HepG2 (cell line): ENCODE data around the gene KRTCAP3. TPM values are rescaled to one million over a fixed set of nuclear protein-coding genes. Genes with fewer than 3 reads are reported as not detected.

Experiments
- ATF3 ChIP-seq: sonication (generic); formaldehyde crosslinking; IDR thresholded peaks from 2 replicates; pipeline ENCODE4 v1.4.0; 2020; ENCODE audit warnings: missing genetic modification reagents
- ETS1 ChIP-seq: sonication (generic); formaldehyde crosslinking; IDR thresholded peaks from 2 replicates; pipeline ENCODE4 v1.4.0; 2020; ENCODE audit warnings: missing genetic modification reagents
- ETV6 ChIP-seq: sonication (generic); formaldehyde crosslinking; conservative IDR thresholded peaks from 2 replicates; pipeline ENCODE4 v1.4.0; 2020; ENCODE audit warnings: missing genetic modification reagents
- HOXA9 ChIP-seq: sonication (generic); formaldehyde crosslinking; IDR thresholded peaks from 2 replicates; pipeline ENCODE4 v1.8.1; 2022; ENCODE audit warnings: missing genetic modification reagents, mild to moderate bottlenecking, moderate library complexity, borderline replicate concordance
- KMT2B ChIP-seq: IDR thresholded peaks from 2 replicates; pipeline ENCODE4 v1.6.1; 2016; ENCODE audit warnings: missing genetic modification reagents, missing compliant biosample characterization
- POGZ ChIP-seq: sonication (generic); formaldehyde crosslinking; IDR thresholded peaks from 2 replicates; pipeline ENCODE4 v1.4.0; 2020; ENCODE audit warnings: mild to moderate bottlenecking, missing genetic modification reagents
- PPARG ChIP-seq: conservative IDR thresholded peaks from 2 replicates; pipeline ENCODE4 v1.6.1; 2016; ENCODE audit warnings: missing biosample characterization, missing genetic modification reagents
- SMAD9 ChIP-seq: sonication (generic); formaldehyde crosslinking; IDR thresholded peaks from 2 replicates; pipeline ENCODE4 v1.5.1; 2020; ENCODE audit warnings: mild to moderate bottlenecking, missing genetic modification reagents
- TAF1 ChIP-seq: sonication (generic); formaldehyde crosslinking; IDR thresholded peaks from 2 replicates; pipeline ENCODE4 v1.4.0; 2020; ENCODE audit warnings: missing genetic modification reagents
- TFDP1 ChIP-seq: IDR thresholded peaks from 2 replicates; pipeline ENCODE4 v1.6.1; 2016; ENCODE audit warnings: missing compliant biosample characterization, missing genetic modification reagents, borderline replicate concordance
- TSC22D2 ChIP-seq: sonication (generic); formaldehyde crosslinking; IDR thresholded peaks from 2 replicates; pipeline ENCODE4 v1.5.1; 2020; ENCODE audit warnings: missing genetic modification reagents, mild to moderate bottlenecking, borderline replicate concordance
- ZBTB38 ChIP-seq: sonication (generic); formaldehyde crosslinking; IDR thresholded peaks from 2 replicates; pipeline ENCODE4 v1.5.1; 2020; ENCODE audit warnings: mild to moderate bottlenecking, missing genetic modification reagents
- ZBTB43 ChIP-seq: sonication (generic); formaldehyde crosslinking; conservative IDR thresholded peaks from 2 replicates; pipeline ENCODE4 v1.4.0; 2020; ENCODE audit warnings: missing genetic modification reagents
- ZNF607 ChIP-seq: sonication (generic); formaldehyde crosslinking; IDR thresholded peaks from 2 replicates; pipeline ENCODE4 v1.5.1; 2020; ENCODE audit warnings: missing genetic modification reagents, mild to moderate bottlenecking, borderline replicate concordance
- ZNF770 ChIP-seq: sonication (generic); formaldehyde crosslinking; IDR thresholded peaks from 2 replicates; pipeline ENCODE4 v1.5.0; 2020; ENCODE audit warnings: mild to moderate bottlenecking, missing genetic modification reagents
- ZNF781 ChIP-seq: sonication (generic); formaldehyde crosslinking; IDR thresholded peaks from 2 replicates; pipeline ENCODE4 v1.5.1; 2020; ENCODE audit warnings: borderline replicate concordance, mild to moderate bottlenecking, missing genetic modification reagents; ENCODE audit errors: not compliant biosample characterization
- polyA plus RNA-seq, 8 experiments: library from polyadenylated mRNA; depleted of rRNA in 3 of 8; stranded (reverse) in 7 of 8; unstranded in 1 of 8; fragments of >200 nt; fragmentation: Illumina TruSeq in 4 of 8; extraction: Trizol in 4 of 8; gene quantifications; 2 replicates each; pipeline versions ENCODE4 v1.2.1 to v1.2.3, GENCODE V29; 2011 to 2016; ENCODE audit warnings: low read depth in 4 of 8, missing spikeins in 1 of 8, mixed read lengths in 1 of 8; ENCODE audit not compliant: insufficient read depth in 1 of 8
- total RNA-seq, 5 experiments: library from RNA; depleted of rRNA; stranded (reverse); fragments of >200 nt; fragmentation: Illumina TruSeq; extraction: Trizol; gene quantifications; 2 replicates each; pipeline ENCODE4 v1.2.3, GENCODE V29; 2016; ENCODE audit warnings: low read depth in 1 of 5
- TF ChIP-seq, protein P1 (sequence below), 2 experiments: sonication (generic) in 1 of 2; formaldehyde crosslinking in 1 of 2; IDR thresholded peaks; 2 replicates each; pipeline versions ENCODE4 v1.4.0 to v1.6.1; 2016 to 2020; ENCODE audit warnings: borderline replicate concordance in 1 of 2, low read depth in 1 of 2, mild to moderate bottlenecking in 1 of 2, missing genetic modification reagents in 1 of 2

KRTCAP3 gene
- total and polyA plus RNA-seq, 2 of the 13 experiments (the other 11 are each of a cell fraction or from before 2014, with no cell fraction given), result 2.1 to 4.5 TPM

GRCh38 chr2:27428213-27428977 lies 13.8 kb upstream of the KRTCAP3 start, which contains the start of gene NRBP1 (continued):
- TF ChIP-seq ETV6, result peak; percentile 50; the same call in 1 of the 2 replicates
- TF ChIP-seq PPARG (CRISPR knock-in tag), result peak; percentile 48; the same call in 1 of the 2 replicates
- peak; percentile 84 for TF ChIP-seq KMT2B (CRISPR knock-in tag)
- no peak for TF ChIP-seq ATF3 (CRISPR knock-in tag)
- peak; percentile 60; the same call in 1 of the 2 replicates for TF ChIP-seq ZBTB38
- peak; percentile 86 for TF ChIP-seq POGZ (CRISPR knock-in tag)
- peak; percentile 93 for TF ChIP-seq TAF1 (CRISPR knock-in tag)
- no peak; the same call in 1 of the 2 replicates for TF ChIP-seq ETS1 (CRISPR knock-in tag)
- TF ChIP-seq, protein P1, sequence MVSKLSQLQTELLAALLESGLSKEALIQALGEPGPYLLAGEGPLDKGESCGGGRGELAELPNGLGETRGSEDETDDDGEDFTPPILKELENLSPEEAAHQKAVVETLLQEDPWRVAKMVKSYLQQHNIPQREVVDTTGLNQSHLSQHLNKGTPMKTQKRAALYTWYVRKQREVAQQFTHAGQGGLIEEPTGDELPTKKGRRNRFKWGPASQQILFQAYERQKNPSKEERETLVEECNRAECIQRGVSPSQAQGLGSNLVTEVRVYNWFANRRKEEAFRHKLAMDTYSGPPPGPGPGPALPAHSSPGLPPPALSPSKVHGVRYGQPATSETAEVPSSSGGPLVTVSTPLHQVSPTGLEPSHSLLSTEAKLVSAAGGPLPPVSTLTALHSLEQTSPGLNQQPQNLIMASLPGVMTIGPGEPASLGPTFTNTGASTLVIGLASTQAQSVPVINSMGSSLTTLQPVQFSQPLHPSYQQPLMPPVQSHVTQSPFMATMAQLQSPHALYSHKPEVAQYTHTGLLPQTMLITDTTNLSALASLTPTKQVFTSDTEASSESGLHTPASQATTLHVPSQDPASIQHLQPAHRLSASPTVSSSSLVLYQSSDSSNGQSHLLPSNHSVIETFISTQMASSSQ (IDR thresholded peaks at IDR 0.05; ENCODE audit: low read depth), result no peak; the same call in 1 of the 2 replicates
- TF ChIP-seq, protein P1 (CRISPR knock-in tag; IDR thresholded peaks at IDR 0.05; ENCODE audit: borderline replicate concordance), result no peak; the same call in none of the 2 replicates
- TF ChIP-seq ZNF770 (CRISPR knock-in tag), result peak; percentile 69
- peak; percentile 70; the same call in 1 of the 2 replicates for TF ChIP-seq SMAD9
- TF ChIP-seq TFDP1 (CRISPR knock-in tag), result peak; percentile 40; the same call in 1 of the 2 replicates
- peak; percentile 62 for TF ChIP-seq ZBTB43 (CRISPR knock-in tag)
- TF ChIP-seq ZNF607 (CRISPR knock-in tag), result peak; percentile 81
- no peak for TF ChIP-seq HOXA9 (CRISPR knock-in tag)
- TF ChIP-seq ZNF781, result no peak
- 0 out of 2 replicates have a peak, but pooled peaks have one; percentile 28 for TF ChIP-seq TSC22D2 (CRISPR knock-in tag)
